HG03521 (cell line): ENCODE measurements around the gene FIZ1.

Source experiments
- ATAC-seq: cut with Tn5 transposase; IDR thresholded peaks from one replicate; pipeline ENCODE4 v1.9.1; 2021; ENCODE audit warnings: mild to moderate bottlenecking, moderate library complexity; ENCODE audit not compliant: unreplicated experiment

The FIZ1 gene

GRCh38 chr19:55613930-55614710, 14.8 kb upstream of the FIZ1 start:
- ATAC-seq: no peak

GRCh38 chr19:55613396-55613795, 14.1 kb upstream of the FIZ1 start:
- no peak for ATAC-seq

- ATAC-seq: no peak
Measured at GRCh38 chr19:55611983-55612645, 12.8 kb upstream of the FIZ1 start.

GRCh38 chr19:55611300-55611982, 12.1 kb upstream of the FIZ1 start:
- ATAC-seq: no peak

GRCh38 chr19:55609326-55609725, 10.0 kb upstream of the FIZ1 start:
- no peak for ATAC-seq

GRCh38 chr19:55606817-55607216, 7.5 kb upstream of the FIZ1 start:
- no peak for ATAC-seq

GRCh38 chr19:55606471-55606787, 7.1 kb upstream of the FIZ1 start:
- ATAC-seq: no peak

GRCh38 chr19:55605637-55606470, 6.5 kb upstream of the FIZ1 start, which contains the start of gene ZNF865:
ZNF865 (plus strand) TSS chr19:55605647; CDS start chr19:55613619, 7,972 bp downstream.
- ATAC-seq: no peak

GRCh38 chr19:55605207-55605636, 5.9 kb upstream of the FIZ1 start:
- ATAC-seq: peak; percentile 77

GRCh38 chr19:55603581-55604292, 4.4 kb upstream of the FIZ1 start:
- ATAC-seq: no peak

GRCh38 chr19:55603115-55603514, 3.8 kb upstream of the FIZ1 start:
- ATAC-seq: no peak

GRCh38 chr19:55602104-55603001, 3.0 kb upstream of the FIZ1 start:
- ATAC-seq: no peak

GRCh38 chr19:55601084-55601483, 1.8 kb upstream of the FIZ1 start:
- no peak for ATAC-seq

GRCh38 chr19:55600662-55601028, 1.3 kb upstream of the FIZ1 start:
- ATAC-seq: no peak

- ATAC-seq: peak; percentile 36
Measured at GRCh38 chr19:55599842-55600661, 735 bp upstream of the FIZ1 start, which contains the start of gene ZNF524. ZNF524 (plus strand) TSS chr19:55600288; CDS start chr19:55602113, 1,825 bp downstream.

GRCh38 chr19:55598719-55599467, 424 bp downstream of the FIZ1 start:
- peak; percentile 44 for ATAC-seq

- ATAC-seq: no peak
Measured at GRCh38 chr19:55598034-55598433, 1.3 kb downstream of the FIZ1 start.

GRCh38 chr19:55597501-55597921, 1.8 kb downstream of the FIZ1 start:
- no peak for ATAC-seq
